Vagina (tissue), 2 donors: ENCODE results near the gene WWP2. TPM values are rescaled to one million over a fixed set of nuclear protein-coding genes. Genes with fewer than 3 reads are reported as not detected.

Source experiments
- microRNA counts, 2 donors: library from miRNA; unstranded; fragments of <30 nt; microRNA quantifications; one replicate each; lab custom pipeline; 2016 to 2017
- microRNA-seq: library from miRNA; unstranded; fragments of <30 nt; microRNA quantifications from one replicate; pipeline ENCODE4, GENCODE V29; 2017; ENCODE audit warnings: borderline number of aligned reads, borderline replicate concordance
- small RNA-seq: library from RNA; depleted of rRNA; stranded (forward); fragments of <200 nt; gene quantifications from one replicate; pipeline ENCODE3, GENCODE V24; 2016
- total RNA-seq: library from RNA; depleted of rRNA; stranded (reverse); fragments of >200 nt; gene quantifications from one replicate; pipeline ENCODE4 v1.2.3, GENCODE V29; 2016

WWP2 gene
- total RNA-seq, 1 donor from 2014 or later: 26.0 TPM

MicroRNAs encoded within 50 kb of the gene (microRNA counts, 767-probe panel; counts per million panel counts)
- microRNA hsa-miR-140-3p (lab: Ali Mortazavi, UCI): 238 to 3,037 counts per million in 2 donors
- microRNA hsa-miR-140-5p (lab: Ali Mortazavi, UCI): 4,140 to 5,240 counts per million in 2 donors

Small RNA genes within 50 kb of the gene (microRNA-seq; reads per million reads assigned to microRNA genes)
- gene MIR140: 1,714 reads per million, percentile 84 among the genes with 10 or more reads in this experiment

Small RNA genes within 50 kb of the gene (small RNA-seq; reads per million reads assigned to genes)
- not detected for gene AC026468.1
- 586 reads per million, percentile 99 among the genes with 10 or more reads in this experiment for gene MIR140
- not detected for gene RF00091

Other genes starting within 250 kb of the WWP2 start
- gene NFAT5, start 196.4 kb upstream of the WWP2 start, total RNA-seq: 63.8 TPM
- 84.5 TPM for gene NQO1, start 35.8 kb upstream of the WWP2 start, total RNA-seq
- 67.0 TPM for gene NOB1, start 7.4 kb upstream of the WWP2 start, total RNA-seq
- 1.2 TPM for gene CLEC18A, start 189.0 kb downstream of the WWP2 start, total RNA-seq